Lower leg skin (tissue), 3 donors: Measurements from ENCODE around the gene SDHAF3.

Source experiments
- POLR2A ChIP-seq, 2 donors: fragments of 450-650 bp; IDR thresholded peaks; one replicate each; pipeline ENCODE4 v1.6.1; 2016 to 2017; ENCODE audit warnings: antibody characterized with exemption in 2 of 2, mild to moderate bottlenecking in 1 of 2, moderate library complexity in 1 of 2
- TF ChIP-seq, protein P1 (sequence below), 3 donors: fragments of 450-650 bp; IDR thresholded peaks; one replicate each; pipeline ENCODE4 v1.5.1; 2016; ENCODE audit warnings: antibody characterized with exemption in 3 of 3, mild to moderate bottlenecking in 3 of 3, moderate library complexity in 2 of 3

DNA sequence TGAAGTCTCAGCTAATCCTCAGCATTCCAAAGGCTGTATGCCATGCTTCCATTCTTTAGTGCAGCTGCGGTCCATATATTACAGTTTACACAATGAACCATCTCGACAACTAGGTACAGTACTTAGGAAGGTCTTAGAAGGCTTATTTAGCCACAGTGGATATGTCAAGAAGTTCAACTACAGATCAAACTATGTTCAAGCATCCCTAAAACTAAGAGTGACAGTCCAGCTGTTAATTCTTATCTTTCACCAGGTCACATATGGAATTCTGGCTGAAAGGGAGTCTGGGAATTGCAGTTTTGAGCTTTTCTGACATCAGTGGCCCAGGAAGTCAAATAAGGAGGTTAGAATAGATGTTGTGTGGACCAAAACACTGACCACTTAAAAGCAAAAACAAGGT lies 106.8 kb downstream of the SDHAF3 start:
- TF ChIP-seq, protein P1, sequence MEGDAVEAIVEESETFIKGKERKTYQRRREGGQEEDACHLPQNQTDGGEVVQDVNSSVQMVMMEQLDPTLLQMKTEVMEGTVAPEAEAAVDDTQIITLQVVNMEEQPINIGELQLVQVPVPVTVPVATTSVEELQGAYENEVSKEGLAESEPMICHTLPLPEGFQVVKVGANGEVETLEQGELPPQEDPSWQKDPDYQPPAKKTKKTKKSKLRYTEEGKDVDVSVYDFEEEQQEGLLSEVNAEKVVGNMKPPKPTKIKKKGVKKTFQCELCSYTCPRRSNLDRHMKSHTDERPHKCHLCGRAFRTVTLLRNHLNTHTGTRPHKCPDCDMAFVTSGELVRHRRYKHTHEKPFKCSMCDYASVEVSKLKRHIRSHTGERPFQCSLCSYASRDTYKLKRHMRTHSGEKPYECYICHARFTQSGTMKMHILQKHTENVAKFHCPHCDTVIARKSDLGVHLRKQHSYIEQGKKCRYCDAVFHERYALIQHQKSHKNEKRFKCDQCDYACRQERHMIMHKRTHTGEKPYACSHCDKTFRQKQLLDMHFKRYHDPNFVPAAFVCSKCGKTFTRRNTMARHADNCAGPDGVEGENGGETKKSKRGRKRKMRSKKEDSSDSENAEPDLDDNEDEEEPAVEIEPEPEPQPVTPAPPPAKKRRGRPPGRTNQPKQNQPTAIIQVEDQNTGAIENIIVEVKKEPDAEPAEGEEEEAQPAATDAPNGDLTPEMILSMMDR (IDR thresholded peaks at IDR 0.05) = no peak
- no peak for TF ChIP-seq POLR2A (IDR thresholded peaks at IDR 0.05)
